VCaP (cell line): ENCODE results near the gene CNP.

Experiments used
- H3K27ac ChIP-seq: fragments of 450-650 bp; 2 replicates; pipeline ENCODE4 v1.5.1; 2017
- TF ChIP-seq, protein P1 (sequence below): fragments of 450-650 bp; conservative IDR thresholded peaks from 2 replicates; pipeline ENCODE4 v1.5.1; 2017; ENCODE audit warnings: mild to moderate bottlenecking, moderate library complexity

Gene CNP

DNA sequence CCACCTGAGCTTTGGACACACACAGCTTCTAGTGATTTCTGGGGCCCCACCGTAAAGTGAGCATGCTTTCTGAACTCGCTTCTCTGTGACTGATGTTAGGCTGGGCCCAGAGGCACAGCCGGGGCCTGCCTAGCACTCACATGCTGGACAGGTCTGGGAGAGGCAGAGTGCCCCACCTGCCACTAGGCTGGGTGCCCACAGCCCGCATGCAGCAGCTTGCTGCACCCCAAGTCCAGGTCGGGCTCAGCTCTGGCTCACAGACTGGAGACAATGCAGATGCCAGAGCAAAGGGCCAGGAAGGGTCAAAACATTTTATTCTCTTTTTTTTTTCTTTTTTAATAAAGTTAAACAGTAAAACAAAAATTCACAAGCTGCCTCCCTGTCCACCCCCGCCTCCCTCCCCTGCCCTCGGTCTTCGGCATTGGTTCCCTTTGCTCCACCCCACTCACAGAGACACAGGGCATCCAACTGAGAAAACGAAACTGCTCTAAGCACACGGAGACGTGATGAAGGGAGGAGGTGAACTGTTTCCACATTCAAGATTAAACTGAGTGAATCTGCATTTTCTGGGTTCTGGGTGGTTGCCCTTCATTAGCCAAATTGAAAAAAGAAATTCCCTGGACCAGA lies 9.7 kb downstream of the CNP start:
- TF ChIP-seq, protein P1, sequence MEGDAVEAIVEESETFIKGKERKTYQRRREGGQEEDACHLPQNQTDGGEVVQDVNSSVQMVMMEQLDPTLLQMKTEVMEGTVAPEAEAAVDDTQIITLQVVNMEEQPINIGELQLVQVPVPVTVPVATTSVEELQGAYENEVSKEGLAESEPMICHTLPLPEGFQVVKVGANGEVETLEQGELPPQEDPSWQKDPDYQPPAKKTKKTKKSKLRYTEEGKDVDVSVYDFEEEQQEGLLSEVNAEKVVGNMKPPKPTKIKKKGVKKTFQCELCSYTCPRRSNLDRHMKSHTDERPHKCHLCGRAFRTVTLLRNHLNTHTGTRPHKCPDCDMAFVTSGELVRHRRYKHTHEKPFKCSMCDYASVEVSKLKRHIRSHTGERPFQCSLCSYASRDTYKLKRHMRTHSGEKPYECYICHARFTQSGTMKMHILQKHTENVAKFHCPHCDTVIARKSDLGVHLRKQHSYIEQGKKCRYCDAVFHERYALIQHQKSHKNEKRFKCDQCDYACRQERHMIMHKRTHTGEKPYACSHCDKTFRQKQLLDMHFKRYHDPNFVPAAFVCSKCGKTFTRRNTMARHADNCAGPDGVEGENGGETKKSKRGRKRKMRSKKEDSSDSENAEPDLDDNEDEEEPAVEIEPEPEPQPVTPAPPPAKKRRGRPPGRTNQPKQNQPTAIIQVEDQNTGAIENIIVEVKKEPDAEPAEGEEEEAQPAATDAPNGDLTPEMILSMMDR: no peak
- H3K27ac ChIP-seq: no peak overlapping the region

DNA sequence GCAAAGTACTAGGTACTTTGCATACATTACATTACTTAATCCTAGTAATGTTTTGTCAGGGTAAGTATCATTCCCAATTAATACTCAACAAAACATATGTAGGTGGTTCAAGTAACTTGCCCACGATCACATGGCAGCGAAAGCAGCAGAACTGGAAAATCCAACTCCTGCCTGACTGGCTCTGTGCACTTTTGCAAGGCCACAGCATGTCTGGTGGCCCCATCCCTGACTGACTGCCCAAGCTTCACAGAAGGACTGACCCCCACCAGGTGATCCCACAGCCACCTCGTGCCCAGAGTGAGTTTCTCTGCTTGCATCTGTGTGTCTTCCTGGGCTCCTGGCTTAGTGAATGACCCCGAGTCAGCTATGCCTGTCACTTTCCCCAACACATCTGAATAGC lies 11.4 kb downstream of the CNP start:
- H3K27ac ChIP-seq: peak overlapping the region; percentile 51
- TF ChIP-seq, protein P1: no peak

DNA sequence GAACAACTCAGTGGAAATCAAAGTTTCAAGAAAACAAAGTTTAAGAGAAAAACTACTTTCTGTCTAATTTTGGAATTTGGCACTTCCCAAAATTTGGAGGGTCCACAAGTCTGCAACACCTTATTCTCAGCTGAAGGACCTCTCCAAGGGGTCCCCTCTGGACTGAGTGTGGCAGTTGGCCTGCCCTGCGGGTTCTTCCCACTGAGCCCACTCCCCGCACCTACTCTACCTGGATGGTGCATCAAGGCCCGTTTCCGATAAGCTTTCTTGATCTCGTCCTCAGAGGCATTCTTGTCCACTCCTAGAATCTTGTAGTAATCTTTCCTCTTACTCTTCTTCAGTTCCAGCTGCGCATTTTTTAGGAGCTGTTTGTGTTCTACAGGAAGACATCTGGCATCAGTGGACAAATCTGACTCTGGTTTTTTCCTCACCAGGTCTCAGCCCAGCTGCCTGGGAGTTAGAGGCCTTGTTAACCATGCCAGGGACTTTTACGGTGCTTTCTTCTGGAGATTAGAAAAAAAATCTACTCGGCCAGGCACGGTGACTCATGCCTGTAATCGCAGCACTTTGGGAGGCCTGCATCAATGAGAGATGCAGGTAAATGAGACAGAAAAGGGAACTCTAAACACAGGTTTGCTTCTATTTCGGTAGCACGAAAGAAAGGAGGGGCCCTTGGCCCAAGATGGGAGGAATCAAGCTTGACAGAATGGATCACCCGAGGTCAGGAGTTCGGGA lies 15.6 kb downstream of the CNP start:
- H3K27ac ChIP-seq: no peak overlapping the region
- TF ChIP-seq, protein P1: no peak

DNA sequence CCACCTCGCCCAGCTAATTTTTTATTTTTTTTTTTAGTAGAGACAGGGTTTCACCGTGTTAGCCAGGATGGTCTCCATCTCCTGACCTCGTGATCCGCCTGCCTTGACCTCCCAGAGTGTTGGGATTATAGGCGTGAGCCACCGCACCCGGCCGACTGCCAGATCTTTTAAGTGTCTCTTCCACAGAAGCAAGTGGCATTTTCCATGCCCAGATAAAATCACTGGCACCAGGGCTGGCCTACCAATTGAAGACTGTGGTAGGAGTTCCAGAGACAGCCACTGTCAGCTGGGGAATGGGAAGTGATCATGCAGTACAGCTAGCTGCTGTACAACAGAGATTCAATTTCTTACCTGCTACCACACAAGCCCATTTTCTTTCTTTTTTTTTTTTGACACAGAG lies 17.9 kb downstream of the CNP start:
- H3K27ac ChIP-seq: no peak overlapping the region
- TF ChIP-seq, protein P1: no peak

DNA sequence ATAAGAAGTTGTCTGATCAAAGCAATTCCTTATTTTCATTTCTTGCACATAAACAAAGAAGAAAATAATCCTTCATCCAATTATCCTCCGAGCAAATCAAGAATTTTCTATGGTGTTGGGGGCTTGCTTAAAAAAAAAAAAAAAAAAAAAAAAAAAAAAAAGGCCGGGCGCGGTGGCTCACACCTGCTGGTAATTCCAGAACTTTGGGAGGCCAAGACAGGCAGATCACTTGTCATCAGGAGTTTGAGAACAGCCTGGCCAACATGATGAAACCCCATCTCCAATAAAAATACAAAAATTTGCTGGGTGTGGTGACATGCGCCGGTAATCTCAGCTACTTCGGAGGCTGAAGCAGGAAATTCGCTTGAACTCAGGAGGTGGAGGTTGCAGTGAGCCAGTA lies 19.3 kb downstream of the CNP start:
- TF ChIP-seq, protein P1: no peak
- no peak overlapping the region for H3K27ac ChIP-seq

DNA sequence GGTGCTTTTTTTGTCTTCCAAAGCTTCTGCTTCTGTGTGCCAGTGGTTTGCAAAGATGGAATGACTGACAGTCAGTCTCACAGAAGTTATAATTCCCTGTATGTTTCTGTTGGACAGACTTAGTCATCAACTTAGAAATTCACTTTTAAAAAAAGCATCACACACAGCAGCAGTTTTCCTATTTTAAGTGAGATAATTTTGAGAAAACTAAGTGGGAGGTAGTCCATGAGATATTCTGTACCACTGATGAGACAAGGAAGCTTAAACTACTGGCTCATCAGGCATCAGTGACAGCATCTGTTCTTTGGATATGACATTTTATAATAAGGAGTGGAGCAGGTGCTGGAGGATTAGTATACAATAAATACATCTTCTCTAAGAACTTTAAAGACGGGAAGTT lies 20.0 kb downstream of the CNP start:
- H3K27ac ChIP-seq: no peak overlapping the region
- TF ChIP-seq, protein P1: no peak

DNA sequence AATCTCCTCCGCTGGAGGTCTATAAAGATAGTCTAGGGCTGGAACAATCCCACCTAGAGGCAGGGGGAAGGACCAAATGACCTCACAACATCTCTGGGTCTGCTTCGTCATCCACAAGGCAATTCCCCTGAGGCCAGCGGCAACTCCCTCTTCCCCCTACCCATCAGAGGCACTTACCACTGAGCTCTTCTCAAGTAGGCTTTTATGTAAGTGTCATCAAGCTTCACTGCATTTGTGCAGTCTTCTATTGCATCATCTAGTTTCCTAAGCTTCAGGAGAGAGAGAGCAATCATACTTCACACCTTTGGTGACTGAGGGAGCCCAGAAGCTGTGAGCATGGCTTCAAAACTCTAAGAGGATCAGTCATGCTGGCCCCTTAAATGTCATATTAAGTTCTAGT lies 21.0 kb downstream of the CNP start:
- TF ChIP-seq, protein P1: no peak
- no peak overlapping the region for H3K27ac ChIP-seq
